ENCODE measurements around the gene ATG2A. TPM values are rescaled to one million over a fixed set of nuclear protein-coding genes. Genes with fewer than 3 reads are reported as not detected.

Gene ATG2A
- total and polyA plus RNA-seq, 10 of the 15 experiments (the other 5 are each of a cell fraction or from before 2014, with no cell fraction given) = 0.08 to 19.0 (median 4.6) TPM

DNA sequence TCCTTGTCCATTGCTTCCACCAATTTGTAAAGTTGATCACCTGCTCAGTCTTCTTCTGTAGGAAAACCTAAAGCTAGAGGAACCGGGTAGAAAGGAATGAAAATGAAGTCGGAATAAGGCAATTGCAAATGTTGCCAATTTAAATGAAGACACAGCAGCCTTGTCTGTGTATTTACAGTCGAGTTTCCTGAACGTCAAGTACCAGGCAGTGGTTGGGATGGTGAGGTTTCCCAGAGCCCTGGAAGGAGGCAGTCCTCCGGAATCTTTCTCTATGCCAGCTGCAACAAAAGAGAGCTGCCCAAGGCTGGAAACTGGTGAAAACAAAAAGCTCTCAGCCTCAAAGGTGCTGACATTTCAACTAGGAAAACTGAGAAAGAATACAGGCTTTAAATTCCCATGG is 37.2 kb upstream of the ATG2A start:
- Histone ChIP-seq H3K27me3 (replicated peaks in 1 of 2; ENCODE audit: control insufficient read depth in 2 of 2, insufficient read depth in 2 of 2, low read length in 1 of 2) (no peaks in the 10 kb centered on the region), H3K9ac (ENCODE audit: control insufficient read depth, insufficient read depth, low read length) (no peak overlapping the region), H3K9me3 (replicated peaks; ENCODE audit: control insufficient read depth, insufficient read depth, low read length) (no peaks in the 10 kb centered on the region), H3K27ac (ENCODE audit: control insufficient read depth, insufficient read depth) (no peak overlapping the region), H3K79me2 (ENCODE audit: control insufficient read depth, insufficient read depth, low read length) (no peaks in the 10 kb centered on the region), H3K4me1 (ENCODE audit: control insufficient read depth, insufficient read depth, low read length) (no peaks in the 10 kb centered on the region), H3K4me3 (no peak overlapping the region), H4K20me1 (ENCODE audit: control insufficient read depth, insufficient read depth) (no peaks in the 10 kb centered on the region), H2AFZ (ENCODE audit: control insufficient read depth, low read depth, low read length) (no peak overlapping the region), H3K4me2 (ENCODE audit: control insufficient read depth, insufficient read depth) (no peak overlapping the region), H3K36me3 (ENCODE audit: control insufficient read depth in 2 of 2, insufficient read depth in 2 of 2, low read length in 1 of 2) (no peaks in the 10 kb centered on the region)
- CTCF ChIA-PET = interaction anchor here (0.6 to 1.0 kb wide), 2 partner anchors 12 to 59 kb away, joined by 3 to 5 read pairs; no protein-coding TSS in a partner anchor
- ATAC-seq = no peak
- no peak for FAIRE-seq
- 28% methylated on average over 5 of the region's 5 CpGs for WGBS (ENCODE audit: insufficient coverage, insufficient replicate concordance, low lambda C conversion rate, missing lambda C conversion rate)
- in situ Hi-C loops (cut with MboI) = no loop called here
- SMC1A ChIA-PET (ENCODE audit: uncharacterized antibody, unreplicated experiment) = interaction anchor here (1.5 to 2.1 kb wide), 2 partner anchors 10 to 14 kb away, joined by 3 to 6 read pairs; no protein-coding TSS in a partner anchor
- RAD21 ChIA-PET (ENCODE audit: unreplicated experiment) = no interaction called here
- intact Hi-C loops (cut with micrococcal nuclease; ENCODE audit: unreplicated experiment) = no loop called here
- no TSS peak for BruUV-seq (replicated peaks)
- no peak for DNase-seq (ENCODE audit: low read depth, low spot score)
- POLR2A ChIA-PET = no interaction called here
- TF ChIP-seq HCFC1 (IDR thresholded peaks at IDR 0.05; ENCODE audit: low read length) (no peak), TBL1XR1 (IDR thresholded peaks at IDR 0.05; ENCODE audit: low read depth, low read length) (no peak), ZNF24 (IDR thresholded peaks at IDR 0.05) (no peak), ZNF274 (IDR thresholded peaks at IDR 0.05; ENCODE audit: insufficient read depth, insufficient read length) (no peak), POLR2AphosphoS5 (IDR thresholded peaks at IDR 0.05; ENCODE audit: low read length) (no peak), NR2C2 (IDR thresholded peaks at IDR 0.05; ENCODE audit: borderline replicate concordance, control insufficient read depth, insufficient read length, low read depth) (no peak), CBX5 (IDR thresholded peaks at IDR 0.05; ENCODE audit: low read depth) (no peak), TCF3 (IDR thresholded peaks at IDR 0.05; ENCODE audit: borderline replicate concordance, insufficient read depth, low read depth, low read length) (no peak), SIX5 (IDR thresholded peaks at IDR 0.05; ENCODE audit: low read depth, low read length, severe bottlenecking) (no peak), ZZZ3 (IDR thresholded peaks at IDR 0.05; ENCODE audit: control insufficient read depth, insufficient read length, low read depth) (no peak), TCF7 (IDR thresholded peaks at IDR 0.05; ENCODE audit: borderline replicate concordance) (no peak)
- TF ChIP-seq, protein P1, sequence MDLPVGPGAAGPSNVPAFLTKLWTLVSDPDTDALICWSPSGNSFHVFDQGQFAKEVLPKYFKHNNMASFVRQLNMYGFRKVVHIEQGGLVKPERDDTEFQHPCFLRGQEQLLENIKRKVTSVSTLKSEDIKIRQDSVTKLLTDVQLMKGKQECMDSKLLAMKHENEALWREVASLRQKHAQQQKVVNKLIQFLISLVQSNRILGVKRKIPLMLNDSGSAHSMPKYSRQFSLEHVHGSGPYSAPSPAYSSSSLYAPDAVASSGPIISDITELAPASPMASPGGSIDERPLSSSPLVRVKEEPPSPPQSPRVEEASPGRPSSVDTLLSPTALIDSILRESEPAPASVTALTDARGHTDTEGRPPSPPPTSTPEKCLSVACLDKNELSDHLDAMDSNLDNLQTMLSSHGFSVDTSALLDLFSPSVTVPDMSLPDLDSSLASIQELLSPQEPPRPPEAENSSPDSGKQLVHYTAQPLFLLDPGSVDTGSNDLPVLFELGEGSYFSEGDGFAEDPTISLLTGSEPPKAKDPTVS (IDR thresholded peaks at IDR 0.05; ENCODE audit: low read depth, low read length) = no peak
- TF ChIP-seq, protein P2, sequence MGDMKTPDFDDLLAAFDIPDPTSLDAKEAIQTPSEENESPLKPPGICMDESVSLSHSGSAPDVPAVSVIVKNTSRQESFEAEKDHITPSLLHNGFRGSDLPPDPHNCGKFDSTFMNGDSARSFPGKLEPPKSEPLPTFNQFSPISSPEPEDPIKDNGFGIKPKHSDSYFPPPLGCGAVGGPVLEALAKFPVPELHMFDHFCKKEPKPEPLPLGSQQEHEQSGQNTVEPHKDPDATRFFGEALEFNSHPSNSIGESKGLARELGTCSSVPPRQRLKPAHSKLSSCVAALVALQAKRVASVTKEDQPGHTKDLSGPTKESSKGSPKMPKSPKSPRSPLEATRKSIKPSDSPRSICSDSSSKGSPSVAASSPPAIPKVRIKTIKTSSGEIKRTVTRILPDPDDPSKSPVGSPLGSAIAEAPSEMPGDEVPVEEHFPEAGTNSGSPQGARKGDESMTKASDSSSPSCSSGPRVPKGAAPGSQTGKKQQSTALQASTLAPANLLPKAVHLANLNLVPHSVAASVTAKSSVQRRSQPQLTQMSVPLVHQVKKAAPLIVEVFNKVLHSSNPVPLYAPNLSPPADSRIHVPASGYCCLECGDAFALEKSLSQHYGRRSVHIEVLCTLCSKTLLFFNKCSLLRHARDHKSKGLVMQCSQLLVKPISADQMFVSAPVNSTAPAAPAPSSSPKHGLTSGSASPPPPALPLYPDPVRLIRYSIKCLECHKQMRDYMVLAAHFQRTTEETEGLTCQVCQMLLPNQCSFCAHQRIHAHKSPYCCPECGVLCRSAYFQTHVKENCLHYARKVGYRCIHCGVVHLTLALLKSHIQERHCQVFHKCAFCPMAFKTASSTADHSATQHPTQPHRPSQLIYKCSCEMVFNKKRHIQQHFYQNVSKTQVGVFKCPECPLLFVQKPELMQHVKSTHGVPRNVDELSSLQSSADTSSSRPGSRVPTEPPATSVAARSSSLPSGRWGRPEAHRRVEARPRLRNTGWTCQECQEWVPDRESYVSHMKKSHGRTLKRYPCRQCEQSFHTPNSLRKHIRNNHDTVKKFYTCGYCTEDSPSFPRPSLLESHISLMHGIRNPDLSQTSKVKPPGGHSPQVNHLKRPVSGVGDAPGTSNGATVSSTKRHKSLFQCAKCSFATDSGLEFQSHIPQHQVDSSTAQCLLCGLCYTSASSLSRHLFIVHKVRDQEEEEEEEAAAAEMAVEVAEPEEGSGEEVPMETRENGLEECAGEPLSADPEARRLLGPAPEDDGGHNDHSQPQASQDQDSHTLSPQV (IDR thresholded peaks at IDR 0.05) = no peak
- TF ChIP-seq, protein P3, sequence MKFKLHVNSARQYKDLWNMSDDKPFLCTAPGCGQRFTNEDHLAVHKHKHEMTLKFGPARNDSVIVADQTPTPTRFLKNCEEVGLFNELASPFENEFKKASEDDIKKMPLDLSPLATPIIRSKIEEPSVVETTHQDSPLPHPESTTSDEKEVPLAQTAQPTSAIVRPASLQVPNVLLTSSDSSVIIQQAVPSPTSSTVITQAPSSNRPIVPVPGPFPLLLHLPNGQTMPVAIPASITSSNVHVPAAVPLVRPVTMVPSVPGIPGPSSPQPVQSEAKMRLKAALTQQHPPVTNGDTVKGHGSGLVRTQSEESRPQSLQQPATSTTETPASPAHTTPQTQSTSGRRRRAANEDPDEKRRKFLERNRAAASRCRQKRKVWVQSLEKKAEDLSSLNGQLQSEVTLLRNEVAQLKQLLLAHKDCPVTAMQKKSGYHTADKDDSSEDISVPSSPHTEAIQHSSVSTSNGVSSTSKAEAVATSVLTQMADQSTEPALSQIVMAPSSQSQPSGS (IDR thresholded peaks at IDR 0.05; ENCODE audit: low read length) = no peak
